T-helper 22 cell (primary cell): ENCODE results near the gene DNAJC5.
"Not testable (repeated sequence)": the region's sequence is repeated elsewhere in the genome, so short reads cannot be mapped to it uniquely, and the experiment has no call there.

Experiments
- DNase-seq: peaks from one replicate; pipeline ENCODE4 v3.0.0-alpha.2; 2020; ENCODE audit warnings: low read depth

Gene DNAJC5

GRCh38 chr20:63911176-63911575 is 16.2 kb downstream of the DNAJC5 start:
- DNase-seq, result no peak

- DNase-seq, result no peak
Measured at GRCh38 chr20:63913768-63914167, 18.8 kb downstream of the DNAJC5 start.

- DNase-seq, result no peak
Measured at GRCh38 chr20:63915471-63915870, 20.5 kb downstream of the DNAJC5 start.

- not testable (repeated sequence) for DNase-seq
Measured at GRCh38 chr20:63916371-63916939, 21.5 kb downstream of the DNAJC5 start.

- DNase-seq, result no peak
Measured at GRCh38 chr20:63917811-63918210, 22.9 kb downstream of the DNAJC5 start.

- DNase-seq, result no peak
Measured at GRCh38 chr20:63919130-63919529, 24.2 kb downstream of the DNAJC5 start.

- no peak for DNase-seq
Measured at GRCh38 chr20:63920226-63920625, 25.3 kb downstream of the DNAJC5 start.

GRCh38 chr20:63923651-63924050 is 28.7 kb downstream of the DNAJC5 start:
- DNase-seq, result no peak

- no peak for DNase-seq
Measured at GRCh38 chr20:63924241-63924640, 29.3 kb downstream of the DNAJC5 start.

GRCh38 chr20:63926298-63926697 is 31.4 kb downstream of the DNAJC5 start:
- no peak for DNase-seq

GRCh38 chr20:63929071-63929470 is 34.1 kb downstream of the DNAJC5 start:
- DNase-seq, result no peak

GRCh38 chr20:63929473-63929883 is 34.6 kb downstream of the DNAJC5 start:
- DNase-seq, result not testable (repeated sequence)

GRCh38 chr20:63930971-63931553 is 36.1 kb downstream of the DNAJC5 start:
- DNase-seq, result no peak

- DNase-seq, result no peak
Measured at GRCh38 chr20:63931735-63932134, 36.8 kb downstream of the DNAJC5 start.

GRCh38 chr20:63932606-63933160 is 37.8 kb downstream of the DNAJC5 start:
- DNase-seq, result no peak

GRCh38 chr20:63933646-63934045 is 38.7 kb downstream of the DNAJC5 start:
- no peak for DNase-seq

GRCh38 chr20:63934271-63935068 is 39.5 kb downstream of the DNAJC5 start:
- no peak for DNase-seq

GRCh38 chr20:63935447-63935846 is 40.5 kb downstream of the DNAJC5 start:
- DNase-seq, result no peak

GRCh38 chr20:63937596-63937995 is 42.7 kb downstream of the DNAJC5 start:
- DNase-seq, result no peak

- DNase-seq, result no peak
Measured at GRCh38 chr20:63939061-63939935, 44.4 kb downstream of the DNAJC5 start.

- no peak for DNase-seq
Measured at GRCh38 chr20:63940071-63940471, 45.1 kb downstream of the DNAJC5 start.
